SK-N-SH (cell line): ENCODE results near the gene SLC17A5.

Experiments
- CHD2 ChIP-seq: fragments of 150-350 bp; IDR thresholded peaks from 2 replicates; pipeline ENCODE4 v1.6.1; 2018; ENCODE audit warnings: low read length; ENCODE audit not compliant: partially characterized antibody
- EP300 ChIP-seq, 2 experiments: IDR thresholded peaks; 2 replicates each; pipeline versions ENCODE4 v1.4.0 to v1.6.1; 2012; ENCODE audit warnings: borderline replicate concordance in 1 of 2, low read depth in 1 of 2, low read length in 1 of 2
- FOSL2 ChIP-seq: IDR thresholded peaks from 2 replicates; pipeline ENCODE4 v1.4.0; 2012; ENCODE audit warnings: low read depth, mild to moderate bottlenecking, moderate library complexity, borderline replicate concordance
- MXI1 ChIP-seq: IDR thresholded peaks from 2 replicates; pipeline ENCODE4 v1.6.1; 2012; ENCODE audit warnings: mild to moderate bottlenecking, low read depth, low read length, improper control_type of control experiment
- POLR2AphosphoS5 ChIP-seq: IDR thresholded peaks from 2 replicates; pipeline ENCODE4 v1.6.1; 2012; ENCODE audit warnings: low read depth, low read length
- RAD21 ChIP-seq: IDR thresholded peaks from 2 replicates; pipeline ENCODE4 v1.6.1; 2012; ENCODE audit warnings: mild to moderate bottlenecking, low read length
- RCOR1 ChIP-seq: fragments of 150-350 bp; IDR thresholded peaks from 2 replicates; pipeline ENCODE4 v1.6.1; 2017; ENCODE audit warnings: antibody characterized with exemption, low read length
- SMC3 ChIP-seq: IDR thresholded peaks from 2 replicates; pipeline ENCODE4 v1.6.1; 2012; ENCODE audit warnings: low read depth, low read length, improper control_type of control experiment
- TAF1 ChIP-seq: IDR thresholded peaks from 2 replicates; pipeline ENCODE4 v1.6.1; 2012; ENCODE audit warnings: low read depth, mild to moderate bottlenecking, low read length, moderate library complexity, borderline replicate concordance
- USF1 ChIP-seq: IDR thresholded peaks from 2 replicates; pipeline ENCODE4 v1.4.0; 2012; ENCODE audit warnings: low read depth, borderline replicate concordance
- TF ChIP-seq, protein P1 (sequence below): fragments of 200-600 bp; sonication (generic); IDR thresholded peaks from 2 replicates; pipeline ENCODE4 v1.6.1; 2017; ENCODE audit warnings: antibody characterized with exemption, mild to moderate bottlenecking, moderate library complexity
- TF ChIP-seq, protein P2 (sequence below): IDR thresholded peaks from 2 replicates; pipeline ENCODE4 v1.4.0; 2012; ENCODE audit warnings: low read depth, borderline replicate concordance
- TF ChIP-seq, protein P3 (sequence below): IDR thresholded peaks from 2 replicates; pipeline ENCODE4 v1.6.1; 2012; ENCODE audit warnings: mild to moderate bottlenecking, low read depth, low read length, moderate library complexity
- TF ChIP-seq, protein P4 (sequence below): fragments of 150-350 bp; IDR thresholded peaks from 2 replicates; pipeline ENCODE4 v1.6.1; 2016; ENCODE audit warnings: mild to moderate bottlenecking, low read depth, low read length

DNA sequence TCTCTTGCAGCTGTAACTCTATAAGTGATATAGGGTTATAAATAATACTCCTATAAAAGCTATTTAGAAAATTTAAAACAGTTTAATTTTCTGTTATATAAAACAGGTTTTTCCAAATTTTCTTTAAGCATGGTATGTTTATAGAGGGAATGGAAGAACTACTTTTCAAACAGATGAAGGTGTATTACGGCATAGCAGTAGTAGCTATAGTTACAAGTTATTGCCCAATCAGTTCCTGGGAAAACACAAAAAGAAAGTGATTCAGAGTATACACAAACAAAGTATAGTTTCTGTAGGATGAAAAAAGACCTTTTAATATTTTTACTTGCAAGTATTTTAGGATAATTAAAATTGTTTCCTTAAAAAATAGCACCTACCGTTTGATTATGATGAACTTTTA lies 9.8 kb downstream of the SLC17A5 start:
- TF ChIP-seq, protein P1, sequence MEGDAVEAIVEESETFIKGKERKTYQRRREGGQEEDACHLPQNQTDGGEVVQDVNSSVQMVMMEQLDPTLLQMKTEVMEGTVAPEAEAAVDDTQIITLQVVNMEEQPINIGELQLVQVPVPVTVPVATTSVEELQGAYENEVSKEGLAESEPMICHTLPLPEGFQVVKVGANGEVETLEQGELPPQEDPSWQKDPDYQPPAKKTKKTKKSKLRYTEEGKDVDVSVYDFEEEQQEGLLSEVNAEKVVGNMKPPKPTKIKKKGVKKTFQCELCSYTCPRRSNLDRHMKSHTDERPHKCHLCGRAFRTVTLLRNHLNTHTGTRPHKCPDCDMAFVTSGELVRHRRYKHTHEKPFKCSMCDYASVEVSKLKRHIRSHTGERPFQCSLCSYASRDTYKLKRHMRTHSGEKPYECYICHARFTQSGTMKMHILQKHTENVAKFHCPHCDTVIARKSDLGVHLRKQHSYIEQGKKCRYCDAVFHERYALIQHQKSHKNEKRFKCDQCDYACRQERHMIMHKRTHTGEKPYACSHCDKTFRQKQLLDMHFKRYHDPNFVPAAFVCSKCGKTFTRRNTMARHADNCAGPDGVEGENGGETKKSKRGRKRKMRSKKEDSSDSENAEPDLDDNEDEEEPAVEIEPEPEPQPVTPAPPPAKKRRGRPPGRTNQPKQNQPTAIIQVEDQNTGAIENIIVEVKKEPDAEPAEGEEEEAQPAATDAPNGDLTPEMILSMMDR: no peak
- TF ChIP-seq RAD21: no peak
- TF ChIP-seq SMC3: no peak
- TF ChIP-seq, protein P2, sequence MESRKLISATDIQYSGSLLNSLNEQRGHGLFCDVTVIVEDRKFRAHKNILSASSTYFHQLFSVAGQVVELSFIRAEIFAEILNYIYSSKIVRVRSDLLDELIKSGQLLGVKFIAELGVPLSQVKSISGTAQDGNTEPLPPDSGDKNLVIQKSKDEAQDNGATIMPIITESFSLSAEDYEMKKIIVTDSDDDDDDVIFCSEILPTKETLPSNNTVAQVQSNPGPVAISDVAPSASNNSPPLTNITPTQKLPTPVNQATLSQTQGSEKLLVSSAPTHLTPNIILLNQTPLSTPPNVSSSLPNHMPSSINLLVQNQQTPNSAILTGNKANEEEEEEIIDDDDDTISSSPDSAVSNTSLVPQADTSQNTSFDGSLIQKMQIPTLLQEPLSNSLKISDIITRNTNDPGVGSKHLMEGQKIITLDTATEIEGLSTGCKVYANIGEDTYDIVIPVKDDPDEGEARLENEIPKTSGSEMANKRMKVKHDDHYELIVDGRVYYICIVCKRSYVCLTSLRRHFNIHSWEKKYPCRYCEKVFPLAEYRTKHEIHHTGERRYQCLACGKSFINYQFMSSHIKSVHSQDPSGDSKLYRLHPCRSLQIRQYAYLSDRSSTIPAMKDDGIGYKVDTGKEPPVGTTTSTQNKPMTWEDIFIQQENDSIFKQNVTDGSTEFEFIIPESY: no peak
- TF ChIP-seq FOSL2: no peak
- no peak for TF ChIP-seq TAF1
- TF ChIP-seq RCOR1: no peak
- TF ChIP-seq MXI1: no peak
- TF ChIP-seq, protein P3, sequence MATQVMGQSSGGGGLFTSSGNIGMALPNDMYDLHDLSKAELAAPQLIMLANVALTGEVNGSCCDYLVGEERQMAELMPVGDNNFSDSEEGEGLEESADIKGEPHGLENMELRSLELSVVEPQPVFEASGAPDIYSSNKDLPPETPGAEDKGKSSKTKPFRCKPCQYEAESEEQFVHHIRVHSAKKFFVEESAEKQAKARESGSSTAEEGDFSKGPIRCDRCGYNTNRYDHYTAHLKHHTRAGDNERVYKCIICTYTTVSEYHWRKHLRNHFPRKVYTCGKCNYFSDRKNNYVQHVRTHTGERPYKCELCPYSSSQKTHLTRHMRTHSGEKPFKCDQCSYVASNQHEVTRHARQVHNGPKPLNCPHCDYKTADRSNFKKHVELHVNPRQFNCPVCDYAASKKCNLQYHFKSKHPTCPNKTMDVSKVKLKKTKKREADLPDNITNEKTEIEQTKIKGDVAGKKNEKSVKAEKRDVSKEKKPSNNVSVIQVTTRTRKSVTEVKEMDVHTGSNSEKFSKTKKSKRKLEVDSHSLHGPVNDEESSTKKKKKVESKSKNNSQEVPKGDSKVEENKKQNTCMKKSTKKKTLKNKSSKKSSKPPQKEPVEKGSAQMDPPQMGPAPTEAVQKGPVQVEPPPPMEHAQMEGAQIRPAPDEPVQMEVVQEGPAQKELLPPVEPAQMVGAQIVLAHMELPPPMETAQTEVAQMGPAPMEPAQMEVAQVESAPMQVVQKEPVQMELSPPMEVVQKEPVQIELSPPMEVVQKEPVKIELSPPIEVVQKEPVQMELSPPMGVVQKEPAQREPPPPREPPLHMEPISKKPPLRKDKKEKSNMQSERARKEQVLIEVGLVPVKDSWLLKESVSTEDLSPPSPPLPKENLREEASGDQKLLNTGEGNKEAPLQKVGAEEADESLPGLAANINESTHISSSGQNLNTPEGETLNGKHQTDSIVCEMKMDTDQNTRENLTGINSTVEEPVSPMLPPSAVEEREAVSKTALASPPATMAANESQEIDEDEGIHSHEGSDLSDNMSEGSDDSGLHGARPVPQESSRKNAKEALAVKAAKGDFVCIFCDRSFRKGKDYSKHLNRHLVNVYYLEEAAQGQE: no peak
- TF ChIP-seq, protein P4, sequence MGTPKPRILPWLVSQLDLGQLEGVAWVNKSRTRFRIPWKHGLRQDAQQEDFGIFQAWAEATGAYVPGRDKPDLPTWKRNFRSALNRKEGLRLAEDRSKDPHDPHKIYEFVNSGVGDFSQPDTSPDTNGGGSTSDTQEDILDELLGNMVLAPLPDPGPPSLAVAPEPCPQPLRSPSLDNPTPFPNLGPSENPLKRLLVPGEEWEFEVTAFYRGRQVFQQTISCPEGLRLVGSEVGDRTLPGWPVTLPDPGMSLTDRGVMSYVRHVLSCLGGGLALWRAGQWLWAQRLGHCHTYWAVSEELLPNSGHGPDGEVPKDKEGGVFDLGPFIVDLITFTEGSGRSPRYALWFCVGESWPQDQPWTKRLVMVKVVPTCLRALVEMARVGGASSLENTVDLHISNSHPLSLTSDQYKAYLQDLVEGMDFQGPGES: no peak
- no peak for TF ChIP-seq POLR2AphosphoS5
- TF ChIP-seq CHD2: no peak
- TF ChIP-seq USF1: no peak
- TF ChIP-seq EP300 (IDR thresholded peaks at IDR 0.05; ENCODE audit: borderline replicate concordance in 1 of 2, low read depth in 1 of 2, low read length in 1 of 2): no peak
